Measurements from ENCODE around the gene ZNF74.

ZNF74 gene

DNA sequence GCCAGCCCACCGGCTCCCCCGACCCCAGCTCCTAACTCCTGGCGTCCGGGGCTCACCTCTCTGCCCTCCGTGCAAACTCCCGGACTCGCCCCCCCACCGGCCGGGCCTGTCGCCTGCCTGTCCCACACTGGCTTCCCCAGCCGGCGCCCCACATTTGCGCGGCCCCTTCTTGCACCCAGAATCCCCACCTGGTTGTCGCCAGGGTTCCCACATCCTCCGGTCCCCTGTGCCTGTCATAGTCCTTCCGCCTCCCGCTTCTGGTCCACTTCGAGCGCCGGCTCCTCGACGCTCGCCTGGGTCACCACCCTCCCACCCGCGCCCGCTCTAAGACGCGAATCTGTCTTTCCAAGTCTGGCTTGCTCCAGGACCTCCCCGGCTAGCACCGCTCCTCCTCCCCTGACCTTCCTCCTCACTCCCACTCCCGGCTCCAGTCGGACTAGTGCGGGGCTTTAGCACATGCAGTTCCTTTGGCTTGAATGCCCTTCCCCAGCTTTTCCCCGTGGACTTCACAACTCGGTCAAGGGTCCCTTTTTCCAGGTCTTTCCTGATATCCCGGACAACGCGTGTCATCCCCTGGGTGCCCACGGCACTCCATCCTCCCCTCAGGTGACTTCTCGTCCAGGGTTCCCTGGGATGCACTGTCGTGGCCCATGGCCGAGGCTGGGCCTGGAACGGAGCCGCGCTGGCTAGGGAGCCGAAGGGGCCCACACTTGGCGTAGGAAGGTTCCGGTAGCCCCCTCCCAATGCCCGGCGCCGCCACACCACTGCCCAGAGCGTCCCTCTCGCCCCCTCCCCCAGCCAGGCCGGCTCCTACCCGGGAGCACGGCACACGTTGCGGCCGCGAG, 43.0 kb downstream of the ZNF74 start:
- DNase-seq, result no peak
- H3K36me3 ChIP-seq, result peaks cover 4% of the 10 kb centered on the region
- peak overlapping the region; percentile 66 for H3K4me3 ChIP-seq (ENCODE audit: low read depth, low read length)
- TF ChIP-seq, protein P1, sequence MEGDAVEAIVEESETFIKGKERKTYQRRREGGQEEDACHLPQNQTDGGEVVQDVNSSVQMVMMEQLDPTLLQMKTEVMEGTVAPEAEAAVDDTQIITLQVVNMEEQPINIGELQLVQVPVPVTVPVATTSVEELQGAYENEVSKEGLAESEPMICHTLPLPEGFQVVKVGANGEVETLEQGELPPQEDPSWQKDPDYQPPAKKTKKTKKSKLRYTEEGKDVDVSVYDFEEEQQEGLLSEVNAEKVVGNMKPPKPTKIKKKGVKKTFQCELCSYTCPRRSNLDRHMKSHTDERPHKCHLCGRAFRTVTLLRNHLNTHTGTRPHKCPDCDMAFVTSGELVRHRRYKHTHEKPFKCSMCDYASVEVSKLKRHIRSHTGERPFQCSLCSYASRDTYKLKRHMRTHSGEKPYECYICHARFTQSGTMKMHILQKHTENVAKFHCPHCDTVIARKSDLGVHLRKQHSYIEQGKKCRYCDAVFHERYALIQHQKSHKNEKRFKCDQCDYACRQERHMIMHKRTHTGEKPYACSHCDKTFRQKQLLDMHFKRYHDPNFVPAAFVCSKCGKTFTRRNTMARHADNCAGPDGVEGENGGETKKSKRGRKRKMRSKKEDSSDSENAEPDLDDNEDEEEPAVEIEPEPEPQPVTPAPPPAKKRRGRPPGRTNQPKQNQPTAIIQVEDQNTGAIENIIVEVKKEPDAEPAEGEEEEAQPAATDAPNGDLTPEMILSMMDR (IDR thresholded peaks at IDR 0.05; ENCODE audit: low read depth, low read length), result no peak
- peak overlapping the region; percentile 65 for H3K27ac ChIP-seq
- H3K27me3 ChIP-seq (ENCODE audit: insufficient read depth, low read depth, severe bottlenecking), result no peaks in the 10 kb centered on the region
- no peaks in the 10 kb centered on the region for H3K9me3 ChIP-seq (ENCODE audit: severe bottlenecking)

DNA sequence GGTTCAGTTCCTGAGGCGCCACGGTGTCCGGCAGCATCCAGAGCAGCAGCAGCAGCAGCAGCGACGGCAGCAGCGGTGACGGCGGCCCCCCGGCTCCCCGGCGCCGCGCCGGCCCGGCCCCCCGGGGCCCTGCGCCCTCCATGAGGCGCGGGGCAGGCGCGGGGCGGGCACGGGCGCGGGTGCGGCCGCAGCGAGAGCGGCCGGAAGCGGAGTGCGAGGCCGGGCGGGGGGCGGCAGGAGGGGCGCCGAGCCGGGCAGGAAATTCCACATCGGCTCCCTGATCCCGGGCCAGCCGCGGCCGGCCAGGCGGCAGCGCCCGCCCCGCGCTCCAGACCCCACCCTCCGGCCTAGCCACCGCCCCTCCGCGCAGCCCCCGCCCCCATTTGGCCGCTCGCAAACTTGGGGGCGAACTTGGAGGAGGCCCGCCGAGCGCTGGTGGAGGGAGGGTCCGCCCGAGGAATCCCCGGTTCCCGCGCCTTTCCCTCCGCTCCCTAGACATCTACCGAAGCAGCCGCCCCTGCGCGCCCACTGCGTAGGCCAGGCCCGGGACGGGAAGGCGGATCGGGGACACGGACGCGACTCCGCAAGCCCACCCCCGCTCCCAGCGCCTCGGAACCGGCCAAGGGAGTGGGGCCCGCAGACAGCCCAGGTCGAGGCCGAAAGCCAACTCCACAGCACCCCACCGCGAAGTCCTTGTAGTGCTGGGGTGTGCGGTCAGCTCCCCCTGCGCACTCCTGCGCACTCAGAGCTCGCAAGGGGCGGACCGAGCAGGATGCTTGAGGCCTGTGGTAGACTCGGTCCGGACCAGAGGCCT, 43.9 kb downstream of the ZNF74 start, which contains the start of gene SCARF2:
TSS of gene SCARF2 (minus strand) at position 213 of the 814 bp plus-strand sequence. CDS start at position 142, 71 bp downstream.
- no peaks in the 10 kb centered on the region for H3K27me3 ChIP-seq (ENCODE audit: insufficient read depth, low read depth, severe bottlenecking)
- TF ChIP-seq, protein P1 (IDR thresholded peaks at IDR 0.05; ENCODE audit: low read depth, low read length), result no peak
- H3K9me3 ChIP-seq (ENCODE audit: severe bottlenecking), result no peaks in the 10 kb centered on the region
- peak within 1 kb of the TSS; percentile 66 for H3K4me3 ChIP-seq (ENCODE audit: low read depth, low read length)
- peaks cover 12% of the 10 kb centered on the region for H3K36me3 ChIP-seq
- H3K27ac ChIP-seq, result peak within 1 kb of the TSS; percentile 65
- peak; percentile 69 for DNase-seq

DNA sequence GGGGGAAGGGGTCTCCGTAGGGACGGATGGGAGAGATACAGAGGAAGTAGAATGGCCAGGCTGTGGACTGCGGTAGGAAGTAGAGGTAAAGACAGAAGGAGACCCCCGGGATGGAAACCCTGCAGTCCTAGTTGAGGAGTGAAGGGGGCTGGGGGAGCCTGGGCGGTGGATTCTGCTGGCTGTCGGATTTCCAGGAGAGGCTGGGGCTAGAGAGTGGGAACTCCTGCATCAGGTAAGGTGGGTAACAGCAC, 44.4 kb downstream of the ZNF74 start:
- H3K36me3 ChIP-seq, result peaks cover 15% of the 10 kb centered on the region
- H3K4me3 ChIP-seq (ENCODE audit: low read depth, low read length), result peak overlapping the region; percentile 50
- TF ChIP-seq, protein P1 (IDR thresholded peaks at IDR 0.05; ENCODE audit: low read depth, low read length), result no peak
- no peaks in the 10 kb centered on the region for H3K27me3 ChIP-seq (ENCODE audit: insufficient read depth, low read depth, severe bottlenecking)
- H3K9me3 ChIP-seq (ENCODE audit: severe bottlenecking), result no peaks in the 10 kb centered on the region
- H3K27ac ChIP-seq, result no peak overlapping the region; the same call in 1 of the 2 replicates
- DNase-seq, result no peak

GRCh38 chr22:20438678-20439492, 44.9 kb downstream of the ZNF74 start:
- Histone ChIP-seq H3K27me3 (ENCODE audit: insufficient read depth, low read depth, severe bottlenecking) (no peaks in the 10 kb centered on the region), H3K36me3 (peaks cover 15% of the 10 kb centered on the region), H3K4me3 (ENCODE audit: low read depth, low read length) (no peak overlapping the region), H3K27ac (no peak overlapping the region), H3K9me3 (ENCODE audit: severe bottlenecking) (no peaks in the 10 kb centered on the region)
- TF ChIP-seq, protein P1 (IDR thresholded peaks at IDR 0.05; ENCODE audit: low read depth, low read length), result peak; percentile 49
- peak; percentile 50 for DNase-seq

DNA sequence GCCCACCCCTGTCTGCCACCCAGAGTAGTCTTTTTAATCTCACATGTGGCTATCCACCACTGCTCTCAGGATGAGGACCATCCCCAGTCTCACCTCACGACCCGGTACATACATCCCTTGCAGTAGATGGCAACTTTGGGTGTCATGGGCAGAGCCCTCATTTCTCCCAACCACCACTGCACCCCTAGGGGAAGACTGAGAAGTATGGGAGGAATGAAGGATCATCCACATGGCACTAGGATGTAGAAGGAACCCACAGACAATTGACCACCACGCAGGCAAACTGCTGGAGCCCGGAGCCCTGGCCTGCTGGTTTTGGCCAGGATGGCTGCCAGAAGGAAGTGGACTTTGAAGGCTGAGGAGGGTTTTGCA, 45.6 kb downstream of the ZNF74 start:
- Histone ChIP-seq H3K9me3 (ENCODE audit: severe bottlenecking) (no peaks in the 10 kb centered on the region), H3K27me3 (ENCODE audit: insufficient read depth, low read depth, severe bottlenecking) (no peaks in the 10 kb centered on the region), H3K27ac (no peak overlapping the region), H3K4me3 (ENCODE audit: low read depth, low read length) (no peak overlapping the region), H3K36me3 (peaks cover 21% of the 10 kb centered on the region)
- TF ChIP-seq, protein P1 (IDR thresholded peaks at IDR 0.05; ENCODE audit: low read depth, low read length), result no peak
- no peak for DNase-seq

Measured in WERI-Rb-1 (cell line).